HEK293 (cell line): Measurements from ENCODE around the gene KLRC3.
A peak's percentile ranks its signal among the peaks of the same experiment; 100 is the strongest.
"Not testable (repeated sequence)": the region's sequence is repeated elsewhere in the genome, so short reads cannot be mapped to it uniquely, and the experiment has no call there.

ENCODE experiments used
- CTCF ChIA-PET: fragments of 350-600 bp; formaldehyde crosslinking; extraction: SDS; loops from one replicate; lab custom pipeline; 2021; ENCODE audit warnings: antibody characterized with exemption; lab: Yijun Ruan, JAX
- POLR2A ChIA-PET: fragments of 300-600 bp; formaldehyde crosslinking; extraction: SDS; loops from one replicate; lab custom pipeline; 2020; ENCODE audit warnings: antibody characterized with exemption, inconsistent platforms; lab: Yijun Ruan, JAX
- H3K27ac ChIP-seq: fragments of 200-500 bp; sonication (Bioruptor generic); 2 replicates; pipeline ENCODE4 v1.5.1; 2014; ENCODE audit warnings: low read depth, low read length, control low read depth, inconsistent platforms; ENCODE audit errors: extremely low read depth
- H3K36me3 ChIP-seq, 2 experiments: fragments of 200-500 bp in 1 of 2; sonication (Bioruptor generic) in 1 of 2; 1 replicate in 1 of 2; 2 replicates in 1 of 2; pipeline ENCODE4 v1.5.1; 2014 to 2017; ENCODE audit warnings: inconsistent platforms in 2 of 2, low read length in 2 of 2; ENCODE audit not compliant: control insufficient read depth in 2 of 2, insufficient read depth in 1 of 2
- H3K4me1 ChIP-seq: fragments of 200-500 bp; sonication (Bioruptor generic); 2 replicates; pipeline ENCODE4 v1.5.1; 2014; ENCODE audit warnings: mild to moderate bottlenecking, low read length, inconsistent platforms; ENCODE audit not compliant: control insufficient read depth, insufficient read depth
- H3K4me3 ChIP-seq: 2 replicates; pipeline ENCODE4 v1.5.1; 2011; ENCODE audit warnings: low read depth, mild to moderate bottlenecking, control low read depth, low read length, moderate library complexity
- H3K9me3 ChIP-seq: fragments of 200-500 bp; sonication (Bioruptor generic); 2 replicates; pipeline ENCODE4 v1.5.1; 2014; ENCODE audit warnings: low read depth, low read length, inconsistent platforms; ENCODE audit not compliant: control insufficient read depth, insufficient read depth
- KLF16 ChIP-seq: fragments of 450-650 bp; formaldehyde crosslinking; IDR thresholded peaks from 2 replicates; pipeline ENCODE4 v1.5.1; 2017; ENCODE audit warnings: missing biosample characterization, missing genetic modification characterization
- PRDM10 ChIP-seq: fragments of 450-650 bp; formaldehyde crosslinking; IDR thresholded peaks from 2 replicates; pipeline ENCODE4 v1.5.1; 2016; ENCODE audit warnings: missing biosample characterization, missing genetic modification characterization
- PRDM6 ChIP-seq: fragments of 450-650 bp; formaldehyde crosslinking; IDR thresholded peaks from 2 replicates; pipeline ENCODE4 v1.5.1; 2017; ENCODE audit warnings: missing biosample characterization, missing genetic modification characterization
- SCRT2 ChIP-seq: fragments of 450-650 bp; formaldehyde crosslinking; IDR thresholded peaks from 2 replicates; pipeline ENCODE4 v1.5.1; 2016; ENCODE audit warnings: missing biosample characterization, missing genetic modification characterization
- TSHZ1 ChIP-seq: fragments of 450-650 bp; formaldehyde crosslinking; IDR thresholded peaks from 2 replicates; pipeline ENCODE4 v1.5.1; 2016; ENCODE audit warnings: missing biosample characterization, missing genetic modification characterization, borderline replicate concordance
- ZNF16 ChIP-seq: fragments of 450-650 bp; formaldehyde crosslinking; IDR thresholded peaks from 2 replicates; pipeline ENCODE4 v1.5.1; 2016; ENCODE audit warnings: low read depth, missing biosample characterization, missing genetic modification characterization
- ZNF174 ChIP-seq: fragments of 450-650 bp; formaldehyde crosslinking; IDR thresholded peaks from 2 replicates; pipeline ENCODE4 v1.5.0; 2017; ENCODE audit warnings: missing biosample characterization, mild to moderate bottlenecking, missing genetic modification characterization
- ZNF37A ChIP-seq: fragments of 450-650 bp; IDR thresholded peaks from 2 replicates; pipeline ENCODE4 v1.5.1; 2018; ENCODE audit warnings: missing biosample characterization, missing genetic modification characterization
- ZNF426 ChIP-seq: fragments of 450-650 bp; formaldehyde crosslinking; IDR thresholded peaks from 2 replicates; pipeline ENCODE4 v1.5.1; 2017; ENCODE audit warnings: missing biosample characterization, missing genetic modification characterization, mild to moderate bottlenecking, inconsistent platforms, moderate library complexity
- ZNF514 ChIP-seq: fragments of 450-650 bp; formaldehyde crosslinking; IDR thresholded peaks from 2 replicates; pipeline ENCODE4 v1.5.1; 2016; ENCODE audit warnings: missing biosample characterization, missing genetic modification characterization
- ZNF555 ChIP-seq: fragments of 450-650 bp; formaldehyde crosslinking; conservative IDR thresholded peaks from 2 replicates; pipeline ENCODE4 v1.5.1; 2017; ENCODE audit warnings: missing biosample characterization, mild to moderate bottlenecking, missing genetic modification characterization, inconsistent platforms
- ZSCAN4 ChIP-seq: fragments of 450-650 bp; formaldehyde crosslinking; IDR thresholded peaks from 2 replicates; pipeline ENCODE4 v1.5.1; 2017; ENCODE audit warnings: missing biosample characterization, missing genetic modification characterization

Gene KLRC3

GRCh38 chr12:10372559-10372958, 47.8 kb downstream of the KLRC3 start (continued):
- TF ChIP-seq TSHZ1 (no peak), ZNF555 (tag by site-specific recombination) (no peak), PRDM10 (tag by site-specific recombination) (peak; percentile 52; the same call in 1 of the 2 replicates), ZSCAN4 (tag by site-specific recombination) (no peak), ZNF16 (tag by site-specific recombination) (no peak), PRDM6 (no peak), SCRT2 (tag by site-specific recombination) (no peak), ZNF37A (no peak)

GRCh38 chr12:10371893-10372535, 48.4 kb downstream of the KLRC3 start:
- POLR2A ChIA-PET: not testable (repeated sequence)

GRCh38 chr12:10369557-10370415, 50.6 kb downstream of the KLRC3 start:
- POLR2A ChIA-PET: interaction anchor here (1.0 kb wide), 1 partner anchor 16 kb away, joined by 3 read pairs; no protein-coding TSS in a partner anchor
- no peak overlapping the region for H3K27ac ChIP-seq
- CTCF ChIA-PET: interaction anchor here (0.9 kb wide), 1 partner anchor 39 kb away, joined by 5 read pairs; no protein-coding TSS in a partner anchor

More at GRCh38 chr12:10371893-10372535, 48.4 kb downstream of the KLRC3 start:
- CTCF ChIA-PET, H3K4me1 ChIP-seq, H3K9me3 ChIP-seq, H3K27ac ChIP-seq, H3K4me3 ChIP-seq: not testable (repeated sequence)
- H3K36me3 ChIP-seq: peaks cover 17 to 29% of the 10 kb centered on the region in 2 experiments

More at GRCh38 chr12:10369557-10370415, 50.6 kb downstream of the KLRC3 start:
- peaks cover 7 to 9% of the 10 kb centered on the region in 2 experiments for H3K36me3 ChIP-seq
- H3K4me1 ChIP-seq: peaks cover 6% of the 10 kb centered on the region
- no peak for TF ChIP-seq ZNF174 (tag by site-specific recombination)
- TF ChIP-seq KLF16 (tag by site-specific recombination): no peak
- TF ChIP-seq ZNF426 (tag by site-specific recombination): no peak
- no peak for TF ChIP-seq ZNF514 (tag by site-specific recombination)
- no peaks in the 10 kb centered on the region for H3K9me3 ChIP-seq
- H3K4me3 ChIP-seq: no peak overlapping the region
